GM19035 (cell line): ENCODE measurements around the gene ESYT2.
A peak's percentile ranks its signal among the peaks of the same experiment; 100 is the strongest.
"Not testable (repeated sequence)": the region's sequence is repeated elsewhere in the genome, so short reads cannot be mapped to it uniquely, and the experiment has no call there.

ENCODE experiments used
- ATAC-seq: cut with Tn5 transposase; IDR thresholded peaks from one replicate; pipeline ENCODE4 v1.9.1; 2021; ENCODE audit not compliant: unreplicated experiment

Gene ESYT2

DNA sequence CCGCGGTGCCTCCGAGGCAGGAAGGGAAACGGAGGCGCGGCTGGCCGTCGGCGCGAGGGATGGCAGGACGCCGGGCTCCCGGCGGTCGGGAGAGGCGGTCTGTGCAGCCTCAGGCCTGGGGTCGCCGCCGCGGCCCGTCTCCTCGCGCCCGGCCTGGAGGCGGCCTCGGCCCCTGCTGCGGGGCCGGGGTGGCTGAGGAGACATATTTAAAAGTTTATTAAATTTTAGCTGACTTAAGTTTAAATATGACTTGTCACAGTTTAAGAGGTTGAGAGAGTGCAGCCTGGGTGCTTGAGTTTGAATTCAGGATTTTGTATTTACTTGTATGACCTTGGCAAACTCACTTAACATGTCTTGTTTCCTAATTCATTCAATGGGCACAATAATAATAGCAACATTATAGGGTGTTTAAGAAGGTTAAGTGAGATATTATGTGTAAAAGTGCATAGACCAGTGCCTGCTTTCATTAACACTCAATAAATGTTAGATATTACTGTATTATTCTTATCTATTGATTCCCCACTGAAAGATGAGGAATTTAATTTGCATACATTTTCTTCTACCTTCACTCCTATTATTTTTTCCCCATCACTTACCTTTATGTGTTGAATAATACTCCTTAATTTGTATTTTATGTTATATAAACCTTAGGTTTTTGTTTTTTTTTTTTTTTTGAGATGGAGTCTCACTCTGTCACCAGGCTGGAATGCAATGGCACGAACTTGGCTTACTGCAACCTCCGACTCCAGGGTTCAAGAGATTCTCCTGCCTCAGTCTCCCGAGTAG is 27.8 kb upstream of the ESYT2 start:
- ATAC-seq, result peak; percentile 36

DNA sequence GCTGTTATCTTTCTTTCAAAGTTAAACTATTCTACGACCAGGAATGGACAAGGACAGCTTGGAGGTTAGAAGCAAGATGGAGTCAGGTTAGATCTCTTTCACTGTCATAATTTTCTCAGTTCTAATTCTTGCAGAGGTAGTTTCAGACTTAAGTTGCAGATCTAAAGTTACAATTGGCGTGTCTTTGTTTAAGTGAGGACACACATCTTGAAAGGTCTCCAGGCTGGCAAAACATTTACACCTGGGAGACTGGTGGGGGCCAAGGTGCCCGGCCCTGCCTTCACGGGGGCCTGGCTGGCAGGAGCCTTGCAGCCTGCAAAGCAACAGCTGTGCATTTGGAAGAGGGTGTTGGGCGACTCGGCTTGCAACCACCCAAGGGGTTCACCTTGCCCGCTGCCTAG is 25.4 kb upstream of the ESYT2 start:
- ATAC-seq, result no peak

DNA sequence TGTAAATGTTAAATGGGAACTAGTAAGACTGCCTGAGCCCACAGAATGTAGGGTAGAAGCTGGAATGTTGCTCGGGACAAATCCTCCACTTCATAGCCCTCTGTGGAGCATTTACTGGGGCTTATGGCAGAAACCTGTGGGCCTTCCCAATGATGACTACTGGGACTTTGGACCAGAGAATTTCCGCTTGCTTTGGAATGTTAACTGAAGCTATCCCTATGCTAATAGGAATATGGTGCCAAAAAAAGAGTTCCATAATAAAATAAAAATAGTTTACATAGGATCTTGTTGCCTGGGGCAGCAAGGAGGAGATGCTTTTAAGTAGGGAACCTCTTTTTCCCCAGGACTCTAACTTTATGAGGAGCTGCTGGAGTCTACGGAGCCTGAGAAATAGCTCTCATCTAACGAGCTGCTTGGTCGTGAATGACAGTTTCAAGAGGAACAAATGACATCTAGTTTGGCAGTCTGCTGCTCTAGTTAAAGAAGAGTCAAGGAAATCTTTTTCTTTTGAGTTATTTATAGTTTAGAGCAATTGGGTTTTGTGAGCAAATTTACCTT is 21.3 kb upstream of the ESYT2 start:
- no peak for ATAC-seq

DNA sequence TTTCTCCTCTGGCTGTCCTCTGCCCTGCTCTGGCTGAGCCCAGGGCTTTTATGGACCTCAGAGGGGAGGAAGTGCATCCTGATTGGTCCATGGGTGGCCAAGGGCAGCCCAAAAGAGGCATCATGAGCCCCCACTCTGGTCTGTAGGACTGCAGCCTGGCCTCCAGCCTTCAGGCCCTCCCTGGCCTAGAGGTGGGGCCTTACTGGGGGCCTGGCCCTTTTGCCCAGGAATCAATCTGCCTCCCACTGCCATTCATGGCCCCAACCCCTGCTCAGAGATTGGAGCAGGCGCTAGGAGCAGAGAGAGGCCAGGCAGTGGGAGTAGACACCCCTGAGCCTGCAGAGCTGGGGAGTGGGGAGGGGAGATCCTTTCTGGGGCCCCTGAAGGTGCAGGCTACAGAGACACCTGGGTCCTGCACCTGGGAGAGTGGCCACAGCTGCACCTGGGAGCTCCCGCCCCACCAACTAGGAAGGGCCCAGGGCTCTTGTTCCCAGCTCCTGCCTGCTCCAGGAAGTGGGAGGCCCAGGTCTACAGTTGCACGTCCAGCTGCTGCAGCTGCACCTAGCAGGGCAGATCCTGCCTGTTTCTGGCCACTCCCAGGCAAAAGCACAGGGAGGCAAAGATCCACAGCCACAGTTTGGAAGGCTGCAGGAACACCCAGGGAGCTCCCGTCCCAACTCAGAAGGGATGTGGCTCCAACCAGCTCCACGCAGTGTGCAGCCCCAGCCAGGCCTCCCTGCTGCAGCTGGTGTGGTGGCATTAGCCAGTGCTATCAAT is 20.6 kb upstream of the ESYT2 start:
- ATAC-seq, result no peak

DNA sequence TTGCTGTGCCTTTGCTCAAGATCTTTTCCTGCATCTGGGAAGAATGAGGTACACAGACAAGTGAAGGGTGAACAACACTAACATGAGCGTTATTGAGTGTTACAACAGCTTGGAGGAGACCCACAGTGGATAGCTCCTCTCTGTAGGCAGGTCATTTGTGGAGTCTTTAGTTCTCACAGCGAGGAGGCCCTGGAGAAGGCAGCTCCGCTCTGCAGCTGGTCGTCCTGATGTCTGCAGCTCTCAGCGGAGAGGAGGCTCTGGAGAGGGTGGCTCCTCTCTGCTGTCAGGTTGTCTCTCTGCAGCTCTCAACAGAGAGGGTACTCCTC is 20.1 kb upstream of the ESYT2 start:
- no peak for ATAC-seq

DNA sequence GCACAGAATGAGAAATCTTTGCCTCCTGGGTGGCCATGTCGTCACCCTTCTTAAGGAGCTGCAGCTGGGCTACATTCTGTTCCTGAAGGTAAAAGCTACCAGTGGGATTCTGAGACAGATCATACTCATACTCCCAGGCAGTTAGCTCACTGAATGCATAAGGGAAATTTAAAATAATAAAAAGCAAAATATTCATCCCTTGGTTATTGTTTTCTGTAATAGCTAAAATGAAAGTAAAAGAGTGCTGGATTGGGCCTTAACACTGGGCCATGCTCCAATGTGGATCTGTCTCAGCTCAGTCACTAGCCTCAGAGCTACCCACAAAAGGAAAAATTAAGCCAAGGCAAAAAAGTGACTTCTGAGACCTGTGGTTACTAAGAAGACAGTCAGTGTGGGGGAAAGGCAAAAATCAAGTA is 18.1 kb upstream of the ESYT2 start:
- no peak for ATAC-seq

DNA sequence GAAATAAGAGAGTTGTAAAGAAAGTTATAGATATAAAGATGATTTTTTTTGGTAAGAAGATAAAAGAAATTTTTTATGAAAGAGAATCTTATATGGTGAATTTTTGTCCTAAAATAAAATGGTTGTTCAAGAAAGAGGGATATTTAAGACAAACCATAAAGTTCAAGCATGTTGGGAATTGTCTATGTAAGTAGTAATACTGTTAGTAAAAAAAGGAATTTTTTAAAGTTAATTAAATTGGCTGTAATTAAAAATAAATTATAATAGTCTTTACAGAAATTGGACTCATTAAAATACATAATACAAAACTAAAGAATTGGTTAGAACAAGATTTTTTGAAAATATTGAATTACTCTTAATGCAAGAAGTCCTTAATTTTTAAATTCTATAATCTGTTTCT is 17.0 kb upstream of the ESYT2 start:
- ATAC-seq, result no peak

DNA sequence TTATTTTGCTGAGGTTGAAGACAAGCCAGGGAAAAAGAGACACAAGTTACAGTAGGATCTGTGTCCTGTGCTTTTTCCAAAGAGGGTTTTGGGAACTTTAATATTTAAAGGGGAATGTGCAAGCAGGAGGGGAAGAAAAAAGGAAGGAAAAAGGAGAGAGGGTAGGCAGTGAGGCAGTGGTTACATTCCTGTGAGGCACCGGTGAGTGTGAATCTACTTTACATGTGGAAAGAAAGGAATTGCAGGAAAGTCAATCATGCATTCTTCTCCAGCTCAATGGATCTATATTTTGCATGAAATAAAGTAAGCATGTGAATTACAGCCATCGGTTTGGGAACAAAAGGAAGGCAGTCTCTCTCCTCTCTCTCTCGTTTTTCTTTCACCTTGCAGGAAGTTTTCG is 14.5 kb upstream of the ESYT2 start:
- ATAC-seq, result no peak

DNA sequence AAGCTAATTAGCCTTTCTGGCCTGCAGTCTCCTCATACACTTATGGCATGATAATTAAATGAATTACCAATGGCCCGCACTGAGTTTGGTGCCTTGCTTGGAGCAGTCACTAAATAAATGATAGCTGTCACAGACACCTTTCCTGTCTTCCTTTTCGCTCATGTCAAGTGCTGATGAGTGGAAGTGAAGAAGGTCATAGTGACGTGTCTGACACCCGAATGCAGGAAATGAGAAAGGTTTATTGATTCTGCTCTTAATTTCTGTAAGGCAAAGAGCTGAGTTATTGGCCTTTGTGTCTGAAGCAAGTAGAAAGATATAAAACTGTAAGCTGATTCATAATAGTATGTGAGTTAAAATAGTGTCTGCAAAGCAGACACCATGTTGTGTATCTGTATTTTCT is 13.2 kb upstream of the ESYT2 start:
- no peak for ATAC-seq

DNA sequence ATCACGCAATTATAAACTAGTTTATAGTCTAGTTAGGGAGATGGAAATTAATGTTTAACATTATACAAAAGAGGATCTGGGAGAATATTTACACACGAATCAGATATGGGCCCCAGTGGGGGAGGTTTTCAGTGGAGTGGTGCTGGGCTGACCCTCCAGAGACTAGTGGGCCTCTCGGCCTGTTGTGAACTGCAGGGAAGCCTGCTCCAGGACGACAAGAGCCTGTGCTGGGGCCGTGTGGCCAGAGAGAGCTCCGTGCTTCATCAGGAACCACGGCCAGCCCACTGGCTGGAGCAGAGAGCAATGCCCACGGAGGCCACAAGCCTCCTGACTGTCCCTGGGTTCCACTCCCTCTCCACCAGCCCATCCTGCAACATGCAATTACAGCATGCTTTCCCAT is 11.3 kb upstream of the ESYT2 start:
- no peak for ATAC-seq

DNA sequence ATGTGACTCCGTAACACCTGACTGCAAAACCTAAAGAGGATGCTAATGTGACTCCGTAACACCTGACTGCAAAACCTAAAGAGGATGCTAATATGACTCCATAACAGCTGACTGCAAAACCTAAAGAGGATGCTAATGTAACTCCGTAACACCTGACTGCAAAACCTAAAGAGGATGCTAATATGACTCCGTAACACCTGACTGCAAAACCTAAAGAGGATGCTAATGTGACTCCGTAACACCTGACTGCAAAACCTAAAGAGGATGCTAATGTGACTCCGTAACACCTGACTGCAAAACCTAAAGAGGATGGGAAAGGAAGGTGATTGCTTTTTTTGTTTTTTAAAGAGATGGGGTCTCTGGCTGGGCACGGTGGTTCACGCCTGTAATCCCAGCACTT is 9.9 kb upstream of the ESYT2 start:
- ATAC-seq, result not testable (repeated sequence)

DNA sequence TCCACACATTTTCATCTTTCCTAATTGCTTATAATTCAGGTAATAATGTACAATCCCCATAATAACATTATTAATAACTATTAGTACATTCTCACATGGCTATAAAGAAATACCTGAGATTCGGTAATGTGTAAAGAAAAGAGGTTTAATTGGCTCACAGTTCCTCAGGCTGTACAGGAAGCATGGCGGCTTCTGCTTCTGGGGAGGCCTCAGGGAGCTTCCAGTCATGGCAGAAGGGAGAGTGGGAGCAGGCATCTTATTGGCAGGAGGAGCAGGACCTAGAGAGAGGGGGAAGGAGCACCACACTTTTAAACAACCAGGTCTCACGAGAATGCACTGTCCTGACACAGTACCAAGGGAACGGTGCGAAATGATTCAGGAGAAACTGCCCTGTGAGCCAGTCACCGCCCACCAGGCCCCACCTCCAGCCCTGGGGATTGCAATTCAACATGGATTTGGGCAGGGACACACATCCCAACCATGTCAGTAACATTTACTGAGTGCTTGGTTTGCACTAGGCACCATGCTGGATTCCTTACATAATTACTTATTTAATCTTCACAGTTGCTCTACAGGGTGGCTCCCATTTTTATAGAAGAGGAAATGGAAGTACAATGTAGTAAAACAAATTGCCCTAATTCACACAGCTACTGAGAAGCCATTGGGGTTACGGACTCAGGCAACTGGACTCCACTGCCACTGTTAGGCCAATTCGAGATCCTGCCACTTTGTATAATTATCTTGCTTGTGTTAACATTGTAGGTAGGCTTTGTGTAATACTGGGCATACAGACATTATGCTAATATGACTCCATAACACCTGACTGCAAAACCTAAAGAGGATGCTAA is 8.7 kb upstream of the ESYT2 start:
- no peak for ATAC-seq

DNA sequence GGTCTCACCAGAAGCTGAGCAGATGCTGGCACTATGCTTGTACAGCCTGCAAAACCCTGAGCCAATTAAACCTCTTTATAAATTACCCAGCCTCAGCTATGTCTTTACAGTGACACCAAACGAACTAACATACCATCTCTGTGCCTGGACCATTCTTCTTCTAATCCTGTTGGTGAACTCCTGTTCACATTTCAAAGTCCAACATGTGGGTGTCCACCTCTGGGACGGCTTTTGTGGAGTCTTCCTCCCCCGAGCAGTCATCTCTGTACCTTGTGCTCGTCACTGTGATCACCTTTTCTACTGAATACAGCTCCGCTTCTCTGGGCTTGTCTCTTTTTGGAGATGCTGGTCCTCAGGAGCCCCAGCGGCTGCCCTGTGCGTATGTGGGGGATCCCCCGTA is 7.4 kb upstream of the ESYT2 start:
- no peak for ATAC-seq

DNA sequence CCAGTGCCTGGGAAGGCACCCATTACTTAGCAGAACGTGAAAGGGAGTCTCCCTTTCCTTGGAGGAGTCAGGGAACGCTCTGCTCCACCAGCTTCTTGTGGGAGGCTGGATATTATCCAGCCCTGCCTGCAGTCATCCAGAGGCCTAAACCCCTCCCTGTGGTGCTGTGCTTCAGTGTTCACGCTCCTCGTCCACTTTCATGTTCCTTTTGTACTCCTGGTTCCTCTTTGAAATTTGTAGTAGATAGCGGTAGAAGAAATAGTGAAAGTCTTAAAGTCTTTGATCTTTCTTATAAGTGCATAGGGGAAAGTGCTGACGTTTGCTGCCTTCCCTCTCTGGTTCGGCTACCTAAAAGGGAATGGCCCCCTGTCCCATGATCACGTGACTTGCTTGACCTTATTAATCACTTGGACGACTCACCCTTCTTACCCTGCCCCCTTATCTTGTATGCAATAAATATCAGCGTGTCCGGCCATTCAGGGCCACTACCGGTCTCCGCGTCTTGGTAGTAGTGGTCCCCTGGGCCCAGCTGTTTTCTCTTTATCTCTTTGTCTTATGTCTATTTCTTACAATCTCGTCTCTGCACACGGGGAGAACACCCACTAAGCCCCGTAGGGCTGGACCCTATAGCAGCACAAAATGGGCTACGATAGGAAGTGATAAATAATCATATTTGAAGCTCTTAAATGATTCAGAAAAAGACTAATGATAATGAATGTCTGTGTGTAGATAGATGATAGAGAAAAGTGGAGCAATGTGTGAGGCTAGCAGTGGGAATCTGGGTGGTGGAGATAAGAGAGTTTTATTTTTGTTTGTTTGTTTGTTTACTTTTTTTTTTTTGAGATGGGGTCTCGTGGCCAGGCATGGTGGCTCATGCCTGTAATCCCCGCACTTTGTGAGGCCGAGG is 5.8 kb upstream of the ESYT2 start:
- no peak for ATAC-seq

DNA sequence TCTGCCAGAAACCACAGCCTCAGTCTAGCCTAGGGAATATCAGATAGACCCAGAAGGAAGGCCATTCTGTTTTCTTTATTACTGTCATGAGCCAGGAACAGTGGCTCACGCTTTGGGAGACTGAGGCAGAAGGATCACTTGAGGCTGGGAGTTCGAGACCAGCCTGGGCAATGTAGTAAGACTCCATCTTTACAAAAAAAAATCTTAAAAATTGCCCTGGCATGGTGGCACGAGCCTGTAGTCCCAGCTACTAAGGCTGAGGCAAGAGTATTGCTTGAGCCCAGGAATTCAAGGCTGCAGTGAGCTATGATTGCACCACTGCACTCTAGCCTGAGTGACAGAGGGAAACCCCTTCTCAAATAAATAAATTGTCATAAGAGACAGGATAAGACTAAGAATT is 3.7 kb upstream of the ESYT2 start:
- no peak for ATAC-seq

DNA sequence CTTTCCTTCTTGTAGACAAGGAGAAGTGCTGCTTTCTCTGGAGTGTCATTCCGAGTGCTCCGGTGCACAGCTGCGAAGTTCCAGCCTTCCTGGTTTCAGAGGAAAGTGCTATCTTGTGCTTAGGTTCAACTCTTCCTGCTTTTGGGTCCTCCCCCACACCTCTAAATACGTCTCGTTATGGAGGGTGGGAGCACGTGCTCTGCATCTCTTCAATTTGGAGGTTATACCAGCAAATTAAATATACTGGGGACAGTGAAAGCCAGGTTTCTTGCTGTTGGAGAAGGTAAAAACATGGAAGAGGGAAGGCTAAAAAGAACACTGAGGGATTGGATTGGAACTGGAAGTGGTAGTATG is 2.4 kb upstream of the ESYT2 start:
- ATAC-seq, result no peak

DNA sequence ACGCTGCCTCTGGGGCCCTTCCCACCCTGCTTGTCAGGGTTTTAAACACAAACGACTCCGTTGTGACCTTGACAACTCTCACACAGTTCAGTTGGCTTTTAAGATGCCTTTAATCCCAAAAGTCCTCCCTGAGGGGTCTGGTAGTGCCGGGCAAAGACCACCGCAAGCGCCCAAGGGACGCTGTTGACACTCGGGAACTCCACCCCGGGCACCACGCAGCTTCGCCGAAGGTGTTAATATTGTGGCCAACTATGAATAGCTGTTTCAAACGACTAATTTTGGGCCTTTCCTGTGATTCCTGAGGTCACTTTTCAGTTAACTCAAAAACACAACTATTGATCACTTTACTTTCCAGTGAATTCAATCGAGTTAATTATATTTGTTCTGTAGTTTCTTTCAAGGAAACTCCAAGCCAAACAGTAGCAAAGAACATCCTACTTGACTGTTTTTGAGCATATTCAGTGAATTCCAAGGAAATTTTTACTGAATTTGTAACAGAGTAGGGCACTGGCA is 958 bp upstream of the ESYT2 start:
- ATAC-seq, result no peak

DNA sequence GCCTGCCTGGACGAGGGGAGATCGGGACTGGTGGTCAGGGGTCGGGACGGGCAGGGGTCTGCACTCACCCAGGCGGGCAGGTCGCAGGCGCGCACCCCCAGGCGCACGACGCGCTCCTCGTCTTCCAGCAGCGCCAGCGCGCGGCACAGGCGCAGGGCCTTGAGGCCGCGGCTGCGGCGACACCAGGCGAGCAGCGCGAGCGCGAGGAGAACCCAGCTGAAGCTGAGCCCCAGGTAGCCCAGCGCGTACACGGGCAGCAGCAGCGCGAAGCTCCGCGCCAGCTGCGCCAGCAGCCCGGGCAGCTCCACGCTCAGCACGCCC is 328 bp downstream of the ESYT2 start:
- peak; percentile 48 for ATAC-seq

DNA sequence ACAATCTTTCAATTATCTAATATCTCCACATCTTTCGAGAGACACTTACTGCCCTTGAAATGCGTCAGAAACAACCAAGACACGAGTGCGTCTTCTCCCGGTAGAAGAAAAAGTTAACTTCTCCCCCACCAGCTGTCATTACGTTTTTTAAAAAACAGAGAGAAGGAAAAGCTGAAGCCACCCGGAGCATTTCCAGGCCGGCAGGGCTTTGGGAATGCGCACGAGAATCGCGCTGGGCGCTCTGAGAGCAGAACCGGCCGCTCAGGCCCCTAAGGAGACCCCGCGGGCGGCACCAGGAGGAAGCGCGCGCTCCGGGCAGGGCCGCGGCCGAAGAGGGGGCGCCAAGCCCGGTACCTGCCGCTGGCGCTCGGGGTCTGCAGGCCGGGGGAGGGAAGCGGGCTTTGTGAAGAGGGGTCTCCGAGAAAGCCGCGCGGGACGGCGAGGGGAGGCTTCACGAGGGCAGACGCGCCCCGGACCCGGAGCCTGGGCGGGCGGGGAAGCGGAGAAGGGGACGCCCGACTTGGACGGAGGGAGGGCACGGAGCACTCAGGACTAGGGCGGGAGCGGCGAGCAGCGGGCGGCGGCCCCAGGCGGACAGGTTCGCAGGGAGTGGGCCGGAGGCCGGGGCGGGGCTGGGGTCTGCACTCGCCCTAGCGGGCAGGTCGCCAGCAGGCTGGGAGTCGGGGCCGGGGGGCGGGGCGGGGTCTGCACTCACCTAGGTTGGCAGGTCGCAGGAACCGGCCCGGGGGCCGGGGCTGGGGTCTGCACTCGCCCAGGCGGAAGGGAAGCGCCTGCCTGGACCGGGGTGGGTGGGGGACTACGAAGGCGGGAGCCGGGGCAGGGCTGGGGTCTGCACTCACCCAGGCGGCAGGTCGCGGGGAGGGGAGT is 932 bp downstream of the ESYT2 start:
- peak; percentile 0 for ATAC-seq
